ENCODE measurements around the gene GSTT2B.
"Not testable (repeated sequence)": the region's sequence is repeated elsewhere in the genome, so short reads cannot be mapped to it uniquely, and the experiment has no call there.

- not testable (repeated sequence) for TF ChIP-seq CTCF, POLR2AphosphoS5 (IDR thresholded peaks at IDR 0.05)
Measured at GRCh38 chr22:23955886-23956285, 5.1 kb downstream of the GSTT2B start.
